Glomerular visceral epithelial cell (primary cell): ENCODE data around the gene BTRC.
"Not testable (repeated sequence)": the region's sequence is repeated elsewhere in the genome, so short reads cannot be mapped to it uniquely, and the experiment has no call there.

Source experiments
- DNase-seq: peaks from one replicate; pipeline ENCODE4 v3.0.0-alpha.2; 2016; ENCODE audit errors: extremely low spot score

The BTRC gene

DNA sequence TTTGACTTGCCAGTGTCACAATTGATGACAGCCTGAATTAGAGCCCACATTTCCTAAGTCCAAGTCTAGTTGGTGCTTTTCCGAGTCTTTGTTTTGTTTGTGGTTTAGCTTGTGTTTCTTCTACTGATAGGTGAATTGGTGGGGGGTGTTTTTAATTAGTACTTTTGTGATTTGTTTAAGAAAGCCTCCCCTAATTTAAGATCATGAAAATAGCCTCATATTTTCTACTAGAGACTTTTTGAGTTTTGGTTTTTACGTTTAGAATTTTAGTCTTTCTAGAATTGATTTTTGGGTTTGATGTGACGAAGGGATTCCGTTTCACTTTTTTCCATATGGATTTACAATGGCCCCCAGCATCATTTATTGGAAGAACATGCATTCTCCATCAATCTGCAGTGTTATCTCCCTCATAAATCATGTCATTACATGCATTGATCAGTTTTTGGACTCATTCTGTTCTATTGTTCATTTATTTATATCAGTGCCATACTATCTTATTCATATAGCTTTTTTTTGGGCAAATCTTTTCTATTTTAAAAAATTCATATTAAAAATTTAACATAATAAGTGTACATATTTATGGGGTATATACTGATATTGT, 32.8 kb downstream of the BTRC start:
- DNase-seq: no peak

DNA sequence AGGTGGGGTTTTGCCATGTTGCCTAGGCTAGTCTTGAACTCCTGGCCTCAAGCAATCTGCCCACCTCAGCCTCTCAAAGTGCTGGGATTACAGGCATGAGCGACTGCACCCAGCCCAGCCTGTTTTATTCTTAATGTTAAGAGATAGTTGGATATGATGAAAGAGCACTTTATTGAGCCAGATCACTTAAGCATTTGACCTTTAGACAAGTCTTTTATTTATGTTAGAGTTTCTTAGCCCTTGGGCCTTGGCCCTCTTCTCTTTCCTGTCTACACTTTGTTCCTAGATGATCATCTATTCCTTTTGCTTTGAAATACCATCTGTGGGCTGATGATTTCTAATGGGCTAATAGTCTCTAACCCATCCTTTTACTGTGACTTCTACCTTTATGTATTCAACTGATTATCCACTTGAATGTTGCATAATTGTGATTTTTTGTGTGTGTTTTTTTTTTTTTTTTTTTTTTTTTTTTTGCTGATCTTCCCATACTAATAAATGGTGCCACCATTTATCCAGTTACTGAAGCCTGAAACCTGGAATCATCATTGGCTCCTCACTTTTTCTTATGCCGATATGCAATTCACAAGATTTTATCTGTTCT, 34.8 kb downstream of the BTRC start:
- no peak for DNase-seq

- DNase-seq: not testable (repeated sequence)
Observed at GRCh38 chr10:101389532-101389931, 35.6 kb downstream of the BTRC start.

- DNase-seq: no peak
Observed at GRCh38 chr10:101389986-101390531, 36.1 kb downstream of the BTRC start.

DNA sequence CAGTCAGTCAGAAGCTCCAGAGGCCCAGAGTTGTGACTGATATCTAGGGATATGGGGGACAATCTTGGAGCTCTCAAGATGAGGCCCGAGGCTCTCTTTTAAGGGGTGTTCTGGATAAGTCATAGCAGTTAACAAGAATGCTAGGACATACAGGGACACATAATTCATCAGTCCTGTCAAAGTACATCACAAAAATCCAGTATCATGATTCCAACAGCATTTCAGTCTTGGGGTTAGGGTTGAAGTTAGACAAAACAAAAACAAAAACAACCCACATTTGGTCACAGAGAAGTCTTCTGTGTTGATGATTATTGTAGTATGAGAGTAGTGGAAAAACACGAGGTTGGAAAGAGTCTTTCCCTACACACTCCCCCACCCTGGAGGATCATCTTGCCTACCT, 39.4 kb downstream of the BTRC start:
- no peak for DNase-seq

- peak; percentile 8 for DNase-seq
Observed at GRCh38 chr10:101394524-101395133, 40.7 kb downstream of the BTRC start.

GRCh38 chr10:101397140-101397539, 43.2 kb downstream of the BTRC start:
- peak; percentile 50 for DNase-seq

DNA sequence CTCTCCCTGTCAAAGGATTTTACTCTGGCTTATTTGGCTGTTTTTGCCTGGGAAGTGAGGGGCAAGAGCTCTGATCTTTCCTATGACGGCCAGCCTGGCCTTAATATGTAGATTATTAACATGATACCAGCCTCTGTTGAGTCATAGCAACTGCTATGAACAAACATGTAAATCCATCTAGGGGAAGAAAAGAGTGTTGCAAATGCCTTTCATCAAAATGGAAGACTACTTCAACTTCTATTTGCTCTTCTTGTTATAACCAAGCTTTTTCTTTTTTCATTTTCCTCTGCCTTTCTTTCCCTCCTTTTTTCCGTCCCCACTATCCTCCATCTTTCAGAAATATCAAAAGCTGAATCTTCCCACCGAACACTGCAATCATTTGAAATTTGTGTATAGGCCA, 46.6 kb downstream of the BTRC start:
- DNase-seq: peak; percentile 48

GRCh38 chr10:101402711-101403110, 48.7 kb downstream of the BTRC start:
- no peak for DNase-seq

DNA sequence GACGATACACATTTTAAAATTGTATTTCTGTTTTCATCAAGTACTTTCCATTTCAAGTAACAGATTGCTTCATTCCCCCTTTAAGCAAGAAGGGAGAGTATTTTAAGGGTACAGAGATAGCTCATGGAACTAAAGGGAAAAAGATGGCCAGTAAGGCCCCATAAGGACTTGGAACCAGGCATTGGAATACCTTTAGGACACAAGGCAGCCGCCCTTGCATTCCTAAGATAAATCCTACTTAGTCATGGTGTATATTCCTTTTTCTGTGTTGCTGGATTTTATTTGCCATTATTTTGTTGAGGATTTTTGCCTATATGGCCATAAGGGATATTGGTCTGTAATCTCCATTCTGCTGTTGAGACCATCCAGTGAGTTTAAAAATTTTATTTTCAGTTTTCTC, 49.2 kb downstream of the BTRC start:
- DNase-seq: no peak

DNA sequence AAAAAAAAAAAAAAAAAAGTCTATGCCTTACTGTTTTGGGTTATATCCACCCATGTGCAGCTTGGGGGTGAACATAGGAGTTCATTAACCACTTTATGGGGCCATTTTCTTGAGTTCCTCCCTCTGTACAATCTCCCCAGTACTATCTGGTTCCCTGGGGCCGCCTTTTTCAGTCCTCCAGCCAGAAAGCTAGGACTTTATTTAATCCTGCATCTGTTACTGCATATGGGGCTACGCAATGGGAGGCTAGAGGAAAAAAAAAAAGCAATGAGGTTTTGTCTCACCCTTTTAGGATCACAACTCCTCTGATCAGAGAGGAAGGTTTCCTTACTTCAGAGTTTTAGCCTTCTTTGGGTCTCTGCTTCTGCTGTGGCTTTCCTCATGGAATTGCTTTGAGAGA, 51.0 kb downstream of the BTRC start:
- DNase-seq: no peak

DNA sequence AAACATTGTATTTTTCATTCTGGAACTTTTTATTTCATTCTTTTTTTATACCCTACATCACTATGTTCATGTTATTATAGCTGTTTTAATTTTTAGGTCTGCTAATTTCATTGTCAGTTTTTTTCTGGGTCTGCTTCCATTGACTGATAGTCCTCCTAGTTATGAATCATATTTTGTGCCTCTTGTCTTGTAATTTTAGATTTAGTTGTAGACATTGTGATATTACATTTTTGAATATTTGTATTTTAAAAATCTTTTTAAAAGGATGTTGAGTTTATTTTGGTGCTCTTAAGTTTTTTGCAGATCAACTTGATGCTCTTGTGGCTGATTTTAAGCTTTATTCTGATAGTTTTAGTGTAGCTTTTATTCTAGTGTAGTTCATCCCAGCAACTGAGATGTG, 57.6 kb downstream of the BTRC start:
- no peak for DNase-seq

DNA sequence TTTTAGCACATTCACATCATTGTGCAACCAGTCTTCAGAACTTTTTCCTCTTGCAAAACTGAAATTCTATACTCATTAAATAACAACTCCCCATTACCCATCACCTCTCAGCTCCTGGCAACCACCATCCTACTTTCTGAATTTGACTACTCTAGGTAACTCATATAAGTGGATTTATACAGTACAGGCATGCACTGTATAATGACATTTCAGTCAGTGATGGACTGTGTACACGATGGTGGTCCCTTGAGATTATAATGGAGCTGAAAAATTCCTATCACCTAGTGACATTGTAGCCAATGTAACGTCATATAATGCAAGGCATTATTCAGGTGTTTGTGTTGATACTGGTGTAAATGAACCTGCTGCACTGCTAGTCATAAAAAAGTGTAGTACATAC, 60.1 kb downstream of the BTRC start:
- no peak for DNase-seq

DNA sequence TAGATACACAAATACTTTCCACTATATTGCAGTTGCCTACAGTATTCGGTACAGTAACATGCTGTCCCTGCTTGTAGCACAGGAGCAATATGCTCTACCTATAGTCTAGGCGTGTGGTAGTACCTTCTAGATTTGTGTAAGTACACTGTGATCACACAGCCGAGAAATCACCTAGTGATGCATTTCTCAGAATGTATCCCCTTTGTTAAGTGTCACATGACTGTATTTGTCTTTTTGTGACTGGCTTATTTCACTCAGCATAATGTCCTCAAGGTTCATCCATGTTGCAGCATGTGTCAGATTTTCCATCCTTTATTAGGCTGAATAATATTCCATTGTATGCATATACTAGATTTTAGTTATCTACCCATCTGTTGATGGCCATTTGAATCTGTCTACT, 61.9 kb downstream of the BTRC start:
- DNase-seq: no peak

DNA sequence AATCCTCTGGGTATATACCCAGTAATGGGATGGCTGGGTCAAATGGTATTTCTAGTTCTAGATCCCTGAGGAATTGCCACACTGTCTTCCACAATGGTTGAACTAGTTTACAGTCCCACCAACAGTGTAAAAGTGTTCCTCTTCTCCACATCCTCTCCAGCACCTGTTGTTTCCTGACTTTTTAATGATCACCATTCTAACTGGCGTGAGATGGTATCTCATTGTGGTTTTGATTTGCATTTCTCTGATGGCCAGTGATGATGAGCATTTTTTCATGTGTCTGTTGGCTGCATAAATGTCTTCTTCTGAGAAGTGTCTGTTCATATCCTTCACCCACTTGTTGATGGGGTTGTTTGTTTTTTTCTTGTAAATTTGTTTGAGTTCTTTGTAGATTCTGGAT, 68.0 kb downstream of the BTRC start:
- DNase-seq: not testable (repeated sequence)

DNA sequence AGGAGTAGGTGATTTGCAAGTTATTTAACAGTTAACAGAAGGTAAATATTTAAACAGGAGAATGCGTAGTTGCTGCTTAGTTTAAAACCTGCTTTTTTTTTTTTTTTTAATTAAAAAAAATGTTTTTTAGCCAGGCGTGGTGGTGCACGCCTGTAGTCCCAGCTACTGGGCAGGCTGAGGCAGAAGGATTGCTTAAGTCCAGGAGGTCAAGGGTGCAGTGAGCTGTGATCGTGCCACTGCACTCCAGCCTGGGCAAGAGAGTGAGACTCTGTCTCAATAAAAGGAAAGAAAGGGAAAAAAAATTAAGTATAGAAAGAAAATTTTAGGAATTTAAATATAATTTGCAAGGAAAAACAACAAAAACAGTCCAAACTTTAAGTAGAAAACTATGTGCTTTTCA, 71.6 kb downstream of the BTRC start:
- DNase-seq: no peak

DNA sequence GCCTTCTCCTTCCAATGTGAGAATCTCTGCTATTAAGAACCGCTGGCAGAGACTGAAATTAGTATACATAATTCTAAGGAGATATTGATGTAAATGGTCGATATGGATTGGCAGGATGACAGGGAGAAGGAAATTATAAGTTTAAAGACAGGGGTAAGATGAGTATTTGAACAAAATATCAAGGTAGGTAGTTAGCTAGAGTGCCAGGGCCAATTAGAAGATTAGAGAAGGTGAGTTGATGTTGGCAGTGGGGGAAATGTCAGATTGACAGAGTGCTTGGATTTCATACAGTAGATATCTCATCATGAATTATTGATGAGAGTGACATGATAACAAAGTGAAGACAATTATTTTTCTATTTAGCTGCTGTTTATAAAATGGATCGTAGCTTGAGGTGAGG, 74.1 kb downstream of the BTRC start:
- DNase-seq: no peak

DNA sequence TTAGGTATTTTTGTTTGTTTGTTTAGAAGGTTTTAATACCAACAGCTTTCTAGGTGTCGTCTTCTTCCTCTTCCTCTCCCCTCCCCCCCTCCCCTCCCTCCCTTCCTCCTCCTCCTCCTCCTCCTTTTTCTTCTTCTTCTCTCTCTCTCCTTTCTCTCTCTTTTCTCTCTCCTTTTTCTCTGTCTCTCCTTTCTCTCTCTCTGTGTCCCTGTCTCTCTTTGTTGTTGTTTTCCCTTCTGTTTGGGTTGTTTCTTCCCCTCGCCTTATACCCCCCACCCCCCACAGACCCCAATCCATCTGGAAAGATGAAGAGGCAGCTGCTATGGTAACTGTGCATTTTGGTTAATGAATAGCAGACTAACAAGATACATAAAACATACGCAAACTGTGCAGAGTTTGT, 75.5 kb downstream of the BTRC start:
- DNase-seq: no peak

- no peak for DNase-seq
Observed at GRCh38 chr10:101436302-101436701, 82.3 kb downstream of the BTRC start.

- no peak for DNase-seq
Observed at GRCh38 chr10:101438881-101439391, 85.0 kb downstream of the BTRC start.

DNA sequence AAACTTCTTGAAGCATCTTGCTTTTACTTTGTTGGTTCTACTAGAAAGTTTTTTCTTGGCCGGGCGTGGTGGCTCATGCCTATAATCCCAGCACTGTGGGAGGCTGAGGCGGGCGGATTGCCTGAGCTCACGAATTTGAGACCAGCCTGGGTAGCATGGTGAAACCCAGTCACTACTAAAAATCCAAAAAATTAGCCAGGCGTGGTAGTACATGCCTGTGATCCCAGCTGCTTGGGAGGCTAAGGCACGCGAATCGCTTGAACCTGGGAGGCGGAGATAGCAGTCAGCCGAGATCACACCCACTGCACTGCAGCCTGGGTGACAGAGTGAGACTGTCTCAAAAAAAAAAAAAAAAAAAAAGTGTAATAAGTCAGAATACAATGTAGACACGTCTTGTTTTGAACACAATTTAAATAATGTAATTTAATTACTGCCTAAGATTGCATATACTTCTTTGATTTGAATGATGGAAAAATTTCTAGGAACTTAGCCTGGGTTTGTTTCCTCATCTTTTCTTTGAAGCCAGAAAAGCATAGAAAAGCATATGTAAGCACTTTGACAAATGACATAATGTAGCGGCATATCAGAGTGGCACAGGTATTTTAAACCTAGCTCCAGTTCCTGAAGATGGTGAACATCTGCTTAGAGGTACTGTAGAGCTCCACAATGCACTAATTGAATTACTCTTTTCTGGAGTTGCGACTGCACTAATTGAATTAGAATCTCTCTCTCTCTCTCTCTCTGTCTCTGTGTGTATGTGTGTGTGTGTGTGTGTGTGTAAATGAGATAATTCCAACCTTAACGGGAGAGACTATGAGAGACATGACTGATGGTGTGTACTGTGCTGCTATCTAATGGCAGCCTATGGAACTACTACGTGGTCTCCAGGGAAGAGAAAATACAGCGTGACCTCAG, 87.8 kb downstream of the BTRC start:
- DNase-seq: peak; percentile 69

DNA sequence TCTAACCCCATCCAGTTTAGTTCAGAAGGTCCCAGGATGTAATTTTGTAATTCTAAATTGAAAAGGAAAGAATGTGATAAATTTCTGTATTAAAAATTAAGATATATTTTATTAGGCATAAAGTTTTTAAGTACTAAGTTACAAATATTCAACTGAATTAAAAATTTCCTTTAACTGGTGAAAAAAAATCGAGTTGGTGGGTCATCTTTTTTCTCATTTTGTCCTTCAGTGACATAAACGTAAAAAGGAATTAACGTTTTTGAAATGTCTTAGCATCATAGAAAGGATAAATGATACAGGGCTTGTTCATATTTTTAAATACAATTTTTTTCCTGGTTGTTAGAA, 88.5 kb downstream of the BTRC start:
- no peak for DNase-seq
